GM18502 (cell line): ENCODE measurements around the gene ATG4C.
A peak's percentile ranks its signal among the peaks of the same experiment; 100 is the strongest.

ENCODE experiments used
- ATAC-seq: cut with Tn5 transposase; IDR thresholded peaks from one replicate; pipeline ENCODE4 v1.9.1; 2021; ENCODE audit warnings: mild to moderate bottlenecking; ENCODE audit not compliant: unreplicated experiment, poor library complexity

Gene ATG4C

GRCh38 chr1:62834400-62834961 lies 50.5 kb downstream of the ATG4C start:
- no peak for ATAC-seq

DNA sequence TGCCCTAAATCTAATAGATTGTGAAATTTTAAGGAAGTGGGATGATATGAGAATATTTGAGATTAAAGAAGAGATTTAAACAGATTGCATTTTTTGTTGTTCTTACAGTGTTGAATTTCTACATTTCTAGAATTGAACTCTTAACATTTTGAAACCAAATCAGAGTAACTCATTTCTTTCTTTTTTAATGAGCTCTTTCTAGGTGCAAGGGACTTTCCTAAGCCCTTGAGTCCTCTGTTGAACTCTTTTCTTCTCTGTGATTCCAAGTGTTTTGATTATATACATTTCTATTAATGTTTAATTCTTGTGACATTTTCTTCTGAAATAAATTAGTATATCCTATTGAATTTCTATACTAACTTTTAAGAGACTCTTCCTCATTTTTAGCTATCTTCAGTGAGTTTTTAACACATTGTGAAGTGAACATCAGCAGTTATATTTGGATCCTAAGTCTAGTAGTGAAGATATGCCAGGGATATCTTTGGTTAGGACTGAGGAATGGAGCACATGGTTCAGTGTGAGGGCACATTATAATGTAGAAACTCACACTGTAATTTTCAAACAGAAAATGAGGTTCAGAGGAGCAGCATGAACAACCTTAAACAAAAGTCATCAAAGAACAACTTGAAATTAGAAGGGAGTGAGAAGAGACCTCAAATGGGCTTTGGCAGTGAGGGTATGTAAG lies 53.1 kb downstream of the ATG4C start:
- ATAC-seq = no peak

DNA sequence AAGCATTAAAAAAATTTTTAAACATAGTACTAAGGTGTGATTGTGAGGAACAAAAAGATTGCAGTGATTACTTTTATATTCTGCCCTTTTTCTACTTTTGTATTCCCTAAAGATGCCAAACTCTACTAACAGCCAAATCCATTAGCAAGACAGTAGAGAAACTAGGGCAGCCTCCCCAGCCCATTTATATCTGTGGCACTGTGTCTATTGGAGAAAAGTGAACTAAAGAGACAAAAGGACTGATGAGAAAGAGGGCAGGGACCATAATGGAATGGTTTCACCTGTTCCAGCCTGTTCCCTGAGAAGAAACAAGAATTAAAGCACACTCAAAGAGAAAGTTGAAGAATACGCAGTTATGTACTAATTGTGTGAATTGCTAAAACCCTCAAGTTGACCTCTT lies 56.6 kb downstream of the ATG4C start:
- no peak for ATAC-seq

GRCh38 chr1:62841587-62842169 lies 57.7 kb downstream of the ATG4C start:
- peak; percentile 78 for ATAC-seq

DNA sequence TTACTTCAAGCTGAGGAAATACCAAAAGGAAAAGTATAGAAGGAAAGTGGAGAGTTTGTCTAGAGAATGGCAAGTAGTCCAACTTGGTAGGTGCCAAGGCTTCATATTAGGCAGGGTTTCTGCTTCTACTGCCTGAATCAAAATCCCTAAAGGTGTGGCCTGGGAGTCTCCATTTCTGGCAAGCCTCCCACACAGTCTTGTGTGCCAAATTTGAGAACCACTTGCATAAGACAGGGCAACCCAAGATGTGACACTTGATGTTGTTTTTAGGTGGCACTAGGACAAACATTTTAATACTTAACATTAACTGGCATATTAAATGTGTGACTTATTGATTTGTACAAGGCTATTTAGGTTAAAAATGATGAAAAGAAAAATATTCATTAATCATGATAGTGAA lies 60.1 kb downstream of the ATG4C start:
- ATAC-seq = no peak

GRCh38 chr1:62849031-62849430 lies 65.1 kb downstream of the ATG4C start:
- no peak for ATAC-seq

DNA sequence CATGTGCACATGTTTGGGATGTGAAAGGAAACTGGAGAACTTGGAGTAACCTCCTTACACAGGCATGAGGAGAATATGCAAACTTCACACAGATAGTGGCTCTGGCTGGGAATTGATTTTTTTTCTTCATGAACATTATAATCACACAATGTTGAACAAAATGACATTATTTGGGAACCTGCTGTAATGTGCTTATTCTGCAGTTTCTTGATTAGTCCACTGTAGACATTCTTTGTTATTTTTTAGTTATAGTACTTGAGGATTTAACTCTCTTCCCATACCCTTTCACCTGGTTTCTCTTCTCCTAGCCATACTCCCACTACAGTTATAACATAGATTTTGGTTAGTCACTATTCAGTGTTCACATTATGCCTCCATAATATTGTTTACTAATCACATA lies 68.3 kb downstream of the ATG4C start:
- no peak for ATAC-seq

- ATAC-seq = no peak
These were observed 73.0 kb downstream of the ATG4C start for GRCh38 chr1:62856960-62857359.

DNA sequence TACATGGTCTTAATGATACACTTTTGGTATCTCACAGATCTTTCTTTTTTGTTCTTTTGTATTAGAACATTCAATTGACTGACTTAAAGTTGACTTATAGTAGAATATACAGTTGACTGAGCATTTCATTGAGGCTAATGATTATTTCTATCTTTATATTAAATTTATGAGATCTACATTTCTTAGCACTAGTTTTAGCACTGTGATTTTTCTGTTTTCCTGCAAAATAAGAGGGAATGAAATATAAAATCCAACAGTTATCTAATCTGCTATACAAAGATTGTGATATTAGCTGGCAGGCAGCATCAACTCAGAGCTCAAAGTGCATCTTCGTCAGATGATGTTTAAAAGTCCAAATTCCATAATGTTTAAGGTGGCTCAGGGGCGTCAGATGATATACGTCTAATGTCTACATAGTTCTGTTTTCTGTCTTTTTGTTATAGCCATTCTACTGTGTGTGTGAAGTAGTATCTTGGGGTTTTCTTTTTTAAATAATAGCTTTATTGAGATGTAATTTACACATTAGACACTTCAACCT lies 85.4 kb downstream of the ATG4C start:
- ATAC-seq = no peak

DNA sequence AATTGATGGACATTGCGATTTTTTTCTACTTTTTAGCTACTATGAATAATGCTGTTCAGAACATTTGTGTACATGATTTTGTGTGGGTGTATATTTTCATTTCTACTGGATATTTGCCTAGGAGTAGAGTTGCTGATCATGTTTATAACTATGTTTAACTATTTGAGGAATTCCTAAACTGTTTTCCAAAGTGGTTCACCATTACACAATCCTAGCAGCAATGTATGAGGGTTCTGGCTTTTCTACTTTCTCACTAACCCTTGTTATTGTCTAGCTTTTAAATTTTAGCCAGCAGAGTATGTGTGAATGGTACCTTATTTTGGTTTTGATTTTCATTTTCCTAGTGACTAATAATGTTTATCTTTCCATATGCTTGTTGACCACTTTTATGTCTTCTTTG lies 86.2 kb downstream of the ATG4C start:
- ATAC-seq = no peak

DNA sequence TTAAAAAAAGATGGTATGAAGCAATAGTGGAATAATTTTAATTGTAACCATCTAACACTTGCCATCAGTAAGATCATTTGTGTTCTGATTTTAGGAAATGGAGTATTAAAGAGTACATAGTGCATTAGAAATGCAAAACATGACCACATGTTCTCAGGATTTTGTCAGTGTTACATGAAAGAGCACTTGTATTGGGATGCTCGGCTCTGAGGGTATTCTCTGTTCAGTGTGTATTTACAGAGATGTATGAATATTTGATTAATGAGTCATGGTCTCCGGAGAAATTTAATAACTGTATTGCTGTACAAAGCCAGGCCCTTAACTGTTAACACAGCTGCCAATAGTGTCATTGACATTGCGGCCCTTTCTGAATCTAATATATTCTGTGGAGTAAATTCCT lies 91.7 kb downstream of the ATG4C start:
- ATAC-seq = no peak

DNA sequence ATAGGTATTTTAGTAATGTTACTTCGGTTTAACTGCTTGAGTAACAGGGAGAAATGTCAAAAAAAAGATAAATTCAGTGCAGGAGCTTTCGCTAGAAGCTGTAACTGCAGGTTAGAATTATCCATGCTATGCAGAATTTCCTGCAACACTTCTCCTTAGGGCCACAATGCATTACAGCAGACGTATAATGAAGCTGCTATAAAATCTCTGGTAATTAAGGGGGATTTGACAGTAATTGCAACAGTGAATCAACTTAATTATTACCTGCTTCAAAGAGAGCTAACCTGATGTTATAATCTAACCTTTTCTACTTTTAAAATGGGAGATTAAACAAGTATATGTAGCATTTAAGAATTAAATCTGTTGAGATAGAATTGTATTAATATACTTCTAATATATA lies 92.6 kb downstream of the ATG4C start:
- ATAC-seq = no peak

GRCh38 chr1:62877579-62877978 lies 93.6 kb downstream of the ATG4C start:
- no peak for ATAC-seq

GRCh38 chr1:62879962-62880361 lies 96.0 kb downstream of the ATG4C start:
- ATAC-seq = no peak

GRCh38 chr1:62882201-62883104 lies 98.5 kb downstream of the ATG4C start:
- ATAC-seq = no peak

DNA sequence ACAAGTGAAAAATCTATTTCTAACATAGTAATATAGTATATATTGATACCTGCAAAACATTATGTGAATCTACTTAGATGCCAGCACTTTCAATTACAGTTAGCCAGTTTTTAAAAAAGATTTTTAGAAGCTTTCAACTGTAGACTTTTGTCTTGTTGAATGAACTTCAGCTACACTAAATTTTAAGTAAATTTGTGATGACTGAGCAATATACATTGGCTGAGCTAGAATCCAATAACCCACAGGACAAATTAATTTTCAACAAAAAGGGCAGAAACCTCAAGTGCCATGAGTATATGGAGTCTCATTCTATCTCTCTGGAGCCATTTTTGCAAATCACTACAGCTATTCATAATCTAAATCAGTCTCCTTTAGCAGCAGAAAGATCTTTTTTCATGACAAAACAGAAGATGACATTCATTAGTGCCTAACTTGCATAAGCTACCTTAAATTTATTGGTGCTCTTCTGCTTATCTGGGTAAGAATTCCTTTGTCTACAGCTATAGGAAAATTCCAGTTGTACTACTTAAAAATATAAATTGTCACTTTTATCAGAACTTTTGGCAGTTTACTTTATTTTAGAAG lies 100.3 kb downstream of the ATG4C start:
- no peak for ATAC-seq

- ATAC-seq = no peak
These were observed 104.0 kb downstream of the ATG4C start for GRCh38 chr1:62887799-62888507.

GRCh38 chr1:62891956-62892562 lies 108.1 kb downstream of the ATG4C start:
- no peak for ATAC-seq

DNA sequence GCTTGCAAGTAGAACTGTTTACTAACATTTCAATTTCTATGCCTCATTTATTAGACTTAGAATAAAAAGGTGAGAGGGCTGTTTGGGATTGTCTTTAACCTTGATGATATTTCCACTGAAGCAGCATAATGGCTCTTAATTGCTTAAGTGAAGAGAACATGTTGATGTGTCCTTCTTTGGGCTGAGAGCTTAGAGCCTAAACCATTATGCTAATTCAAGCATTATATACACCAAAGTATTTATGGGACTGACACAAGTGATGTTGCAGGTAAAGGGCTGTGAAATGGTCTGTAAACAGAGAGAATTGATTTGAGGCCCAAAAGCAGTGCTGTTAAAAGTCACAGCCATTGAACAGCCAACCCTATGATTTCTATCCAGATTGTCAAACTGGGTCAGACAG lies 113.9 kb downstream of the ATG4C start:
- ATAC-seq = no peak
